Neural cell (in vitro differentiated cells): ENCODE results near the gene TULP1. TPM values are rescaled to one million over a fixed set of nuclear protein-coding genes. Genes with fewer than 3 reads are reported as not detected.

Source experiments
- H2AFZ ChIP-seq: fragments of 200-600, 300-800 bp; sonication (generic), shearing (Covaris generic); 2 replicates; pipeline ENCODE4 v1.6.0; 2014; ENCODE audit warnings: low read depth, mild to moderate bottlenecking, antibody characterized with exemption, low read length, moderate library complexity
- H3F3A ChIP-seq: fragments of 200-600 bp; shearing (Covaris generic); 2 replicates; pipeline ENCODE4 v1.6.1; 2016; ENCODE audit warnings: mild to moderate bottlenecking, moderate library complexity, mixed read lengths, antibody characterized with exemption, low read length; ENCODE audit not compliant: insufficient read depth, poor library complexity, severe bottlenecking
- H3K27ac ChIP-seq: fragments of 200-600, 300-800 bp; sonication (generic), shearing (Covaris generic); 2 replicates; pipeline ENCODE4 v1.5.1; 2014; ENCODE audit warnings: mild to moderate bottlenecking, low read length, moderate library complexity
- H3K27me3 ChIP-seq: fragments of 300-800, 200-600 bp; sonication (generic), shearing (Covaris generic); 2 replicates; pipeline ENCODE4 v1.6.0; 2014; ENCODE audit warnings: mild to moderate bottlenecking, low read depth, low read length, moderate library complexity; ENCODE audit not compliant: insufficient read depth
- H3K36me3 ChIP-seq: fragments of 300-800, 200-600 bp; sonication (generic), shearing (Covaris generic); 2 replicates; pipeline ENCODE4 v1.5.1; 2014; ENCODE audit warnings: mild to moderate bottlenecking, antibody characterized with exemption, low read length, moderate library complexity; ENCODE audit not compliant: insufficient read depth
- H3K4me2 ChIP-seq: fragments of 300-800, 200-600 bp; sonication (generic), shearing (Covaris generic); 2 replicates; pipeline ENCODE4 v1.6.0; 2014; ENCODE audit warnings: mild to moderate bottlenecking, low read length
- H3K4me3 ChIP-seq: fragments of 300-800, 200-600 bp; sonication (generic), shearing (Covaris generic); 2 replicates; pipeline ENCODE4 v1.5.1; 2014; ENCODE audit warnings: mild to moderate bottlenecking, low read length, moderate library complexity
- H3K79me2 ChIP-seq: fragments of 200-600 bp; shearing (Covaris generic); replicated peaks from 2 replicates; pipeline ENCODE4 v1.6.0; 2014; ENCODE audit warnings: mild to moderate bottlenecking, low read length, moderate library complexity; ENCODE audit not compliant: insufficient read depth
- H3K9ac ChIP-seq: fragments of 300-800, 200-600 bp; sonication (generic), shearing (Covaris generic); 2 replicates; pipeline ENCODE4 v1.6.1; 2016; ENCODE audit warnings: mild to moderate bottlenecking, low read length, mixed read lengths
- H3K9me2 ChIP-seq: fragments of 200-600 bp; shearing (Covaris generic); 2 replicates; pipeline ENCODE4 v1.6.1; 2016; ENCODE audit warnings: mild to moderate bottlenecking, low read length, mixed read lengths; ENCODE audit not compliant: insufficient read depth
- H3K9me3 ChIP-seq: fragments of 200-600, 300-800 bp; sonication (generic), shearing (Covaris generic); 2 replicates; pipeline ENCODE4 v1.6.1; 2016; ENCODE audit warnings: mild to moderate bottlenecking, mixed run types, low read length, moderate library complexity, mixed read lengths
- H4K20me1 ChIP-seq: fragments of 200-600 bp; shearing (Covaris generic); 2 replicates; pipeline ENCODE4 v1.6.1; 2016; ENCODE audit warnings: mild to moderate bottlenecking, mixed run types; ENCODE audit not compliant: insufficient read depth
- CTCF ChIP-seq: fragments of 450-650 bp; IDR thresholded peaks from 2 replicates; pipeline ENCODE4 v1.5.1; 2014; ENCODE audit warnings: antibody characterized with exemption, mild to moderate bottlenecking, moderate library complexity; ENCODE audit not compliant: poor library complexity, severe bottlenecking
- EP300 ChIP-seq: fragments of 450-650 bp; conservative IDR thresholded peaks from 2 replicates; pipeline ENCODE4 v1.6.1; 2014; ENCODE audit warnings: antibody characterized with exemption, mild to moderate bottlenecking, moderate library complexity; ENCODE audit not compliant: poor library complexity, severe bottlenecking
- EZH2 ChIP-seq: fragments of 200-600, 300-800 bp; shearing (Covaris generic), sonication (generic); IDR thresholded peaks from 2 replicates; pipeline ENCODE4 v1.6.1; 2014; ENCODE audit warnings: antibody characterized with exemption, low read length, borderline replicate concordance, mild to moderate bottlenecking; ENCODE audit not compliant: insufficient read depth, poor library complexity, severe bottlenecking
- MXI1 ChIP-seq: fragments of 450-650 bp; conservative IDR thresholded peaks from 2 replicates; pipeline ENCODE4 v1.6.1; 2014; ENCODE audit warnings: antibody characterized with exemption, mild to moderate bottlenecking; ENCODE audit not compliant: poor library complexity, severe bottlenecking
- POLR2AphosphoS5 ChIP-seq: IDR thresholded peaks from 2 replicates; pipeline ENCODE4 v1.6.1; 2012
- RAD21 ChIP-seq: fragments of 450-650 bp; conservative IDR thresholded peaks from 2 replicates; pipeline ENCODE4 v1.6.1; 2014; ENCODE audit warnings: antibody characterized with exemption, mild to moderate bottlenecking, moderate library complexity
- REST ChIP-seq: IDR thresholded peaks from 2 replicates; pipeline ENCODE4 v1.6.1; 2012; ENCODE audit warnings: borderline replicate concordance
- SMC3 ChIP-seq: fragments of 450-650 bp; conservative IDR thresholded peaks from 2 replicates; pipeline ENCODE4 v1.6.1; 2014; ENCODE audit warnings: antibody characterized with exemption, mild to moderate bottlenecking, moderate library complexity; ENCODE audit not compliant: poor library complexity
- TAF1 ChIP-seq: IDR thresholded peaks from 2 replicates; pipeline ENCODE4 v1.6.1; 2012; ENCODE audit warnings: low read depth
- polyA plus RNA-seq: library from polyadenylated mRNA; depleted of rRNA; stranded (reverse); fragments of >200 nt; gene quantifications from 2 replicates; pipeline ENCODE4 v1.2.3, GENCODE V29; 2014

Gene TULP1
- polyA plus RNA-seq, 1 donor from 2014 or later: not detected

- no peaks in the 10 kb centered on the region for H3K36me3 ChIP-seq
- H3K79me2 ChIP-seq: no peaks in the 10 kb centered on the region
- no peaks in the 10 kb centered on the region for H4K20me1 ChIP-seq
- no peak overlapping the region for H3K9ac ChIP-seq
- H3F3A ChIP-seq: no peaks in the 10 kb centered on the region
- no peaks in the 10 kb centered on the region for H3K9me2 ChIP-seq
- TF ChIP-seq POLR2AphosphoS5 (no peak), EP300 (no peak), CTCF (no peak), EZH2 (no peak), RAD21 (no peak), REST (no peak), TAF1 (no peak), MXI1 (no peak), SMC3 (no peak)
- no peaks in the 10 kb centered on the region for H3K9me3 ChIP-seq
- H3K27ac ChIP-seq: no peak overlapping the region
- H3K4me3 ChIP-seq: no peak overlapping the region
- no peaks in the 10 kb centered on the region for H3K27me3 ChIP-seq
- H3K4me2 ChIP-seq: no peak overlapping the region
- H2AFZ ChIP-seq: no peak overlapping the region
Measured at GRCh38 chr6:35485402-35485877, 27.3 kb downstream of the TULP1 start.

GRCh38 chr6:35484921-35485392, 27.7 kb downstream of the TULP1 start:
- Histone ChIP-seq H3K9ac (no peak overlapping the region), H3K4me2 (no peak overlapping the region), H3K4me3 (no peak overlapping the region), H4K20me1 (no peaks in the 10 kb centered on the region), H3K79me2 (no peaks in the 10 kb centered on the region), H2AFZ (no peak overlapping the region), H3K9me2 (no peaks in the 10 kb centered on the region), H3K9me3 (no peaks in the 10 kb centered on the region), H3K27me3 (no peaks in the 10 kb centered on the region), H3F3A (no peaks in the 10 kb centered on the region), H3K36me3 (no peaks in the 10 kb centered on the region), H3K27ac (no peak overlapping the region)
- no peak for TF ChIP-seq EP300
- TF ChIP-seq EZH2: no peak
- no peak for TF ChIP-seq CTCF
- TF ChIP-seq SMC3: no peak
- no peak for TF ChIP-seq POLR2AphosphoS5
- TF ChIP-seq REST: no peak
- no peak for TF ChIP-seq MXI1
- TF ChIP-seq TAF1: no peak
- TF ChIP-seq RAD21: no peak
